ENCODE data around the gene LCA5L. TPM values are rescaled to one million over a fixed set of nuclear protein-coding genes. Genes with fewer than 3 reads are reported as not detected.
"Not testable (repeated sequence)": the region's sequence is repeated elsewhere in the genome, so short reads cannot be mapped to it uniquely, and the experiment has no call there.

The LCA5L gene
- polyA plus RNA-seq, 1 donor from 2014 or later, result 0.09 TPM

DNA sequence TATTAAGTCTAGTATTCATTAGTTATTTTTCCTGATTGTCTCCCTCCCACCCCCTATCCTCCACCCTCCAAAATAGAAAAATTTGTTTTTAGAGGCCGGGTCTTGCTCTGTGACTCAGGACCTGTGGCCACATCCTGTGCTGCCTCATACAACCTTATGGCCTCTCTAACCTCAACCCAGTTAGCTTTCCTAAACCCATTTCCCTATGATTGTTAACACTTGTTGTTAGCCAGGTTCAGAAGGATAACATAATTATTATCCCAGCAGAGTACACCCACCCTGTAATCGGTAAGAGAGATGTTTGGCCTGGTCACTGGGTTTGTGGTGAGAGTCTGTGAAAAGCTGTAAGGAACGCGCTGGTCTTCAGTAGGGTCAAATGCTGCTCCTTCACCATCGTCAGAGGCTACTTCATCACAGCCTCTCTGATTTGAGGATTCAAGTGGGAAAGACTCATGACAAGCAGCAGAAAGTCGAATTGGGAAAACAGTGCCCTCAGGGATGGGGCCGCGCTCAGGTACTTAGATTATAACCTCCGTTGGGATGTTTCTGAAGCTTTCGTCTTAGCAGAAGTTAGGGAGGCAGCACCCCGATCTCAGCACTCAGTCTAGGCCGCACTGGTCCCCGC lies 60.8 kb downstream of the LCA5L start:
- Histone ChIP-seq H4K20me1 (ENCODE audit: insufficient read depth) (no peaks in the 10 kb centered on the region), H3K4me3 (ENCODE audit: low read length) (no peak overlapping the region), H3K9me3 (ENCODE audit: low read length) (no peaks in the 10 kb centered on the region), H3K9me2 (ENCODE audit: insufficient read depth, low read length) (no peaks in the 10 kb centered on the region), H3K9ac (ENCODE audit: low read length) (no peak overlapping the region), H3K79me2 (replicated peaks; ENCODE audit: insufficient read depth, low read length) (peaks cover 37% of the 10 kb centered on the region), H2AFZ (ENCODE audit: low read depth, low read length) (no peak overlapping the region), H3F3A (ENCODE audit: insufficient read depth, low read length, poor library complexity, severe bottlenecking) (no peaks in the 10 kb centered on the region), H3K36me3 (ENCODE audit: insufficient read depth, low read length) (no peaks in the 10 kb centered on the region), H3K27ac (ENCODE audit: low read length) (no peak overlapping the region), H3K4me2 (ENCODE audit: low read length) (no peak overlapping the region), H3K27me3 (ENCODE audit: insufficient read depth, low read depth, low read length) (no peaks in the 10 kb centered on the region)
- TF ChIP-seq POLR2AphosphoS5 (IDR thresholded peaks at IDR 0.05) (no peak), SMC3 (conservative IDR thresholded peaks at IDR 0.05; ENCODE audit: poor library complexity) (no peak), RAD21 (conservative IDR thresholded peaks at IDR 0.05) (no peak), TAF1 (IDR thresholded peaks at IDR 0.05; ENCODE audit: low read depth) (no peak), MXI1 (conservative IDR thresholded peaks at IDR 0.05; ENCODE audit: poor library complexity, severe bottlenecking) (no peak), EZH2 (IDR thresholded peaks at IDR 0.05; ENCODE audit: borderline replicate concordance, insufficient read depth, low read length, poor library complexity, severe bottlenecking) (no peak), EP300 (conservative IDR thresholded peaks at IDR 0.05; ENCODE audit: poor library complexity, severe bottlenecking) (no peak)
- TF ChIP-seq, protein P1, sequence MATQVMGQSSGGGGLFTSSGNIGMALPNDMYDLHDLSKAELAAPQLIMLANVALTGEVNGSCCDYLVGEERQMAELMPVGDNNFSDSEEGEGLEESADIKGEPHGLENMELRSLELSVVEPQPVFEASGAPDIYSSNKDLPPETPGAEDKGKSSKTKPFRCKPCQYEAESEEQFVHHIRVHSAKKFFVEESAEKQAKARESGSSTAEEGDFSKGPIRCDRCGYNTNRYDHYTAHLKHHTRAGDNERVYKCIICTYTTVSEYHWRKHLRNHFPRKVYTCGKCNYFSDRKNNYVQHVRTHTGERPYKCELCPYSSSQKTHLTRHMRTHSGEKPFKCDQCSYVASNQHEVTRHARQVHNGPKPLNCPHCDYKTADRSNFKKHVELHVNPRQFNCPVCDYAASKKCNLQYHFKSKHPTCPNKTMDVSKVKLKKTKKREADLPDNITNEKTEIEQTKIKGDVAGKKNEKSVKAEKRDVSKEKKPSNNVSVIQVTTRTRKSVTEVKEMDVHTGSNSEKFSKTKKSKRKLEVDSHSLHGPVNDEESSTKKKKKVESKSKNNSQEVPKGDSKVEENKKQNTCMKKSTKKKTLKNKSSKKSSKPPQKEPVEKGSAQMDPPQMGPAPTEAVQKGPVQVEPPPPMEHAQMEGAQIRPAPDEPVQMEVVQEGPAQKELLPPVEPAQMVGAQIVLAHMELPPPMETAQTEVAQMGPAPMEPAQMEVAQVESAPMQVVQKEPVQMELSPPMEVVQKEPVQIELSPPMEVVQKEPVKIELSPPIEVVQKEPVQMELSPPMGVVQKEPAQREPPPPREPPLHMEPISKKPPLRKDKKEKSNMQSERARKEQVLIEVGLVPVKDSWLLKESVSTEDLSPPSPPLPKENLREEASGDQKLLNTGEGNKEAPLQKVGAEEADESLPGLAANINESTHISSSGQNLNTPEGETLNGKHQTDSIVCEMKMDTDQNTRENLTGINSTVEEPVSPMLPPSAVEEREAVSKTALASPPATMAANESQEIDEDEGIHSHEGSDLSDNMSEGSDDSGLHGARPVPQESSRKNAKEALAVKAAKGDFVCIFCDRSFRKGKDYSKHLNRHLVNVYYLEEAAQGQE (IDR thresholded peaks at IDR 0.05; ENCODE audit: borderline replicate concordance), result no peak
- TF ChIP-seq, protein P2, sequence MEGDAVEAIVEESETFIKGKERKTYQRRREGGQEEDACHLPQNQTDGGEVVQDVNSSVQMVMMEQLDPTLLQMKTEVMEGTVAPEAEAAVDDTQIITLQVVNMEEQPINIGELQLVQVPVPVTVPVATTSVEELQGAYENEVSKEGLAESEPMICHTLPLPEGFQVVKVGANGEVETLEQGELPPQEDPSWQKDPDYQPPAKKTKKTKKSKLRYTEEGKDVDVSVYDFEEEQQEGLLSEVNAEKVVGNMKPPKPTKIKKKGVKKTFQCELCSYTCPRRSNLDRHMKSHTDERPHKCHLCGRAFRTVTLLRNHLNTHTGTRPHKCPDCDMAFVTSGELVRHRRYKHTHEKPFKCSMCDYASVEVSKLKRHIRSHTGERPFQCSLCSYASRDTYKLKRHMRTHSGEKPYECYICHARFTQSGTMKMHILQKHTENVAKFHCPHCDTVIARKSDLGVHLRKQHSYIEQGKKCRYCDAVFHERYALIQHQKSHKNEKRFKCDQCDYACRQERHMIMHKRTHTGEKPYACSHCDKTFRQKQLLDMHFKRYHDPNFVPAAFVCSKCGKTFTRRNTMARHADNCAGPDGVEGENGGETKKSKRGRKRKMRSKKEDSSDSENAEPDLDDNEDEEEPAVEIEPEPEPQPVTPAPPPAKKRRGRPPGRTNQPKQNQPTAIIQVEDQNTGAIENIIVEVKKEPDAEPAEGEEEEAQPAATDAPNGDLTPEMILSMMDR (IDR thresholded peaks at IDR 0.05; ENCODE audit: poor library complexity, severe bottlenecking), result no peak

DNA sequence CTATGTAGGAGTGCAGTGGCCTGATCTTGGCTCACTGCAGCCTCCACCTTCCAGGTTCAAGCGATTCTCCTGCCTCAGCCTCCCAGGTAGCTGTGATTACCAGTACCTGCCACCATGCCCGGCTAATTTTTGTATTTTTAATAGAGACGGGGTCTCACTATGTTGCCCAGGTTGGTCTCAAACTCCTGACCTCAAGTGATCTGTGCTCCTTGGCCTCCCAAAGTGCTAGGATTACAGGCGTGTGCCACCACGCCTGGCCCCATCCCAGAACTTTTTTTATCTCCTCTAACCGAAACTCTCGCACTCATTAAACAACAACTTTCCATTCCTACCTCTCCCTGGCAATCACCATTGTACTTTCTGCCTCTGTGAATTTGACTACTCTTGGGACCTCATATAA lies 63.5 kb downstream of the LCA5L start:
- H3K9me3 ChIP-seq (ENCODE audit: low read length); H3F3A ChIP-seq (ENCODE audit: insufficient read depth, low read length, poor library complexity, severe bottlenecking); H3K27me3 ChIP-seq (ENCODE audit: insufficient read depth, low read depth, low read length); H3K36me3 ChIP-seq (ENCODE audit: insufficient read depth, low read length); H3K9ac ChIP-seq (ENCODE audit: low read length); H2AFZ ChIP-seq (ENCODE audit: low read depth, low read length); H3K9me2 ChIP-seq (ENCODE audit: insufficient read depth, low read length); H3K27ac ChIP-seq (ENCODE audit: low read length); H3K4me2 ChIP-seq (ENCODE audit: low read length); H4K20me1 ChIP-seq (ENCODE audit: insufficient read depth): not testable (repeated sequence)
- Histone ChIP-seq H3K79me2 (replicated peaks; ENCODE audit: insufficient read depth, low read length) (peaks cover 22% of the 10 kb centered on the region), H3K4me3 (ENCODE audit: low read length) (peak overlapping the region; percentile 100)

Data from neural cell (in vitro differentiated cells).